Mucosa of gallbladder (tissue), 1 donor: Measurements from ENCODE around the gene CELF2. TPM values are rescaled to one million over a fixed set of nuclear protein-coding genes. Genes with fewer than 3 reads are reported as not detected.

Experiments
- DNase-seq: peaks from one replicate; pipeline ENCODE4 v3.0.0-alpha.2; 2020; ENCODE audit warnings: low spot score
- total RNA-seq: library from RNA; stranded (reverse); gene quantifications from one replicate; pipeline ENCODE4 v1.2.1, GENCODE V29; 2021
- donor health status: DM: no; HTN: no; CAD: no.

Gene CELF2
- total RNA-seq, 1 donor from 2014 or later = 24.6 TPM

DNA sequence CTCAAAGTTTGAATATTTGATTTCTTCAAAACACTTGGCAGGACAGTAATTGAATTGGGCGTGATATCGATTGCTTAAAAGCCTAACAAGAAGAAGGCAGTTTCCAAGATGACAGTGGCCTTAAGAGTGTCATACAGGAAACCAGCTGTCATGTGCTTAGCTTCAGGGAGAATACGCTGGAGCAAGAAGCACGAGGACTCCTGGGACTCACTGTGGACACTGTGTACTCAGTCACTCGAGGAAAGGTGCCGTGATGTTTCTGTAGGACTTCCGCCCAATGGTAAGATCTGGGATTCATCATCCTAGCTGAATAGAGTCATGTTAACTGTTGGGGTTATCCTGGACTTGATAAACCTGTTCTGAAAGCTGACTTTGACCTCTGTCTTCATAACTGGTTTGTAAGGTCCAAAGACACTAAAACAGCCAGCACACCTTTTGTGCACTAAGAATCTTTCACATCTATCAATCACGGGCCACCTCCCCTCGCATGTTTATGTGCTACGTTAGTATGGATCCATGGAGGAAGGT lies 113.5 kb downstream of the CELF2 start:
- DNase-seq = peak; percentile 41

- DNase-seq = no peak
These were observed 116.7 kb downstream of the CELF2 start for GRCh38 chr10:11134411-11134810.

DNA sequence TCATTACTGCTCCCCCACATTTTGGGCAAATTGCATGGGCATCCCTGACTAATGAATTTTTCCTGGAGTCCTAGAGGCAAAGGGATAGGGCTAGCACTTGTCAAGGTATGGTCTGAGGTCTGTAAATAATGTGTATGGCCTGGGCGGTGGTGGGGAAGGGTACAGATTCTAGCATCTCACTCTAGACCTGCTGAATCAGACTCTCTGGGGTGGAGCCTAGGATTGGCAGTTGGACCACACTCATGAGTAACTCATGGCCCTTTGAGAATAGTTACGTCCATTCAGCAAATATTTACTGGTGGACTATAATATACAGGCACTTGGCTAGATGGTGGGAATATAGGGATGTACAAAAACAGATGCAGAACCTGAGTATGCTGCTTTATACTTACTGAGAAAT lies 118.0 kb downstream of the CELF2 start:
- DNase-seq = no peak

DNA sequence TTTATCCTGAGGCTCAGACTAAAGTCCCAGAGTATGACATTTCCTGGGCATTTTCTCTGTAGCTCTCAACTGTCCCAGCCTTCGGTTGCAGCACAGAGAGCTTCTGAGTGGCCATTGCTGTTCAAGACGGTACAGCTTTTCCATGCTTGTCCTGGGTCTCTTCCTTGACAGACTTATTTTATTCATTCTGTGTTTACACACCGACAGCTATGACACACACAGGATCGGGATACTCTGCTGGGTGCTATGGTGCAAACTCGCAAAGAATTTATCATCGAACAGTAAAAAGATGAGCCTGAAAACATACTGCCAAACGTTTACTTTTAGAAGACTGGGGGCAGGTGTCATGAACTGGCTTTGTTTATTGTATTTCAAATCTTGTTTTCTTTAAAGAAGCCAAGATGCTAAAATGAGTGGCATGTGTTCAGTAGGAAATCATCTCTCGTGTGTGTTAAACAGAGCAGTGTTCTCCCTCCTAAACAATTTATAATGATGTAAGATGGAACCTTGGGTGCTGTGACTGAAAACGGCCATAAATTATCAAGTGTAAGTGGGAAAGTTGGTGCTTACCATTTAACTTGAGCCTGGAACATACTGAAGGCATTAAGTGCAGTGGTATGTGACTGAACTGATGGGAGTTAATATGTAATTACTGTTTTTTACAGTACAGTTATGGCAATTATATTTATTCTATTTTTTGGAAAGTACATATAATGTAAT lies 120.8 kb downstream of the CELF2 start:
- DNase-seq = no peak

DNA sequence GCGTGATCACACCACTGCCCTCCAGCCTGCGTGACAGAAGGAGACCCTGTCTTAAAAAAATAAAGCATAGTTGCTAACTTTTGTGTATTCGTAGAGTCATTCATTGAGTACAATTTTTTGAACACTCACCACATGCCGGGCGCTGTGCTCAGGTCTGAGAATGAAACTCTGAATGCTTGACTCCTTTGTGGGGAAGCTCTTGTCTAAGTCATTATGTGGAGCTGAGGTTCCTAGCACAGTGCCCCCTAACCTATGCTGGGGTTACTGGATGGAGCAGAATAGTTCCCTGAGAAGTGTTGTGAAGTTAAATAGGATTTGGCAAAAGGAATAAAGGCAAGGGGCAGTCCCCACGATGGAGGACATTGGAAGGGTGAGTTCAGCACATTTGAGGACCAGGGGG lies 123.3 kb downstream of the CELF2 start:
- no peak for DNase-seq

GRCh38 chr10:11141571-11142091 lies 124.0 kb downstream of the CELF2 start:
- DNase-seq = peak; percentile 89

DNA sequence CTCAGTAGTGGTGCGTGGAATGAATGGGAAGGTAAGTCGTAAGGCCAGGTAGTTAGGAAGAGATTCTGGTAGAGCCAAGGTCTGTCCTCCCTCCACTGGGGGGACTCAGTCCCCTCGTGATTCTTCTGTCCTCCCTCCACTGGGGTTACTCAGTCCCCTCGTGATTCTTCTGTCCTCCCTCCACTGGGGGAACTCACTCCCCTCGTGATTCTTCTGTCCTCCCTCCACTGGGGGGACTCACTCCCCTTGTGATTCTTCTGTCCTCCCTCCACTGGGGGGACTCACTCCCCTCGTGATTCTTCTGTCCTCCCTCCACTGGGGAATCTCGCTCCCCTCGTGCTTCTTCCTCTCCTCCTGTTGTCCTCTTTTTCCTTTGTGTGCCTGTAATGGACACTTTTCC lies 125.1 kb downstream of the CELF2 start:
- no peak for DNase-seq

DNA sequence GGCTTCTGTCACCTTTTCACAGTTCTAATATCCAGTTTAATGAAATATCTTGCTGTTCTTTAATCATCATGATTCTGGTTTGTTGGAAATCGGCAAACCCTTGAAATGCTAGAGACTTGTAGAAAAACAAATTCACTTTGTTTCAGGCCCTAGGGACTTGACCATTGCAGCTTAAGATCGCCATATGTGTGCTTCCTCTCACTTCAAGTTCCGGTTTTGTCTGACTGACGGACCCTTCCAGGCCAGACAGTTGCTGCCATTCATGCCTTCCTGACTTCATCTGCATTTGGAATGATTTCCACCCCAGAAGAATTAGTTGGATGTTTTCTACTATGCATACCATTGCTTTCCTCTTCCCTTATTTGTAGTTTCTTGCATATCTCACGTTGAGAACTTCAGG lies 125.6 kb downstream of the CELF2 start:
- no peak for DNase-seq

DNA sequence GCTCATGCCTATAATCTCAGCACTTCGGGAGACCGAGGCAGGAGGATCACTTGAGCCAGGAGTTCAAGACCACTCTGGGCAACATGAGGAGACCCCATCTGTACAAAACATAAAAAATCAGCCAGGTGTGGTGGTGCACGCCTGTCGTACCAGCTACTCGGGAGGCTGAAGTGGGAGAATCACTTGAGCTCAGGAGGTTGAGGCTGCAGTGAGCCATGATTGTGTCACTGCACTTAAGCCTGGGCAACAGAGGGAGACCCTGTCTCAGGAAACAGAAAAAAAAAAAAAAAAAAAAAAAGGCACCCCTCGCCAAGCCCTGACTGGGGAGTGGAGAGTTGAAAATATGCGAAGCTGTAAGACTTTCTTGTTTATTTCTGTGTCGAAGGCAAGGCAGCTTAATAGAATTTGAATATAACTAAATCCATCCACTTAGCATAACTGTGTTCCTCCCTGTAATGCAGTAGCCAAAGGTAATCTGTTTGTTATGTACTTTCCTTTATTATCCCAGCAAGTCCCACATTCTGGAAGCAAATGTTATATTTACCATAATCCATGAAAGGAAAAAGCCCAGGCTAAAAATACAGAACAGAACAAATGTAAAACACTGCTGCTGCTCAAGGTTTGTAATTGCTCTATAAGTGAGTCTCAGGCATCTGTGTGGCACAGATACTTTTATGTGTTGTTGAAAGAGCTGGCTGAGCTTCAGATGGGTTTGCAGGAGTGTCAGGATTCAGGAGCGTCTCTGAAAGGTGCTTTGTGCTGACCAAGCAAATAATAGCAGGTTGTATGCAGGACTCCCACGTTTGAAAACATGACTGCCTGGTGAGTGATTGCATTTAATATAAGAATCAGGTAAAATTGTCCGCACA lies 127.2 kb downstream of the CELF2 start:
- DNase-seq = no peak

- peak; percentile 56 for DNase-seq
These were observed 127.8 kb downstream of the CELF2 start for GRCh38 chr10:11145495-11145855.

- DNase-seq = no peak
These were observed 128.9 kb downstream of the CELF2 start for GRCh38 chr10:11146402-11147171.

- peak; percentile 39 for DNase-seq
These were observed 130.1 kb downstream of the CELF2 start for GRCh38 chr10:11147722-11148121.

DNA sequence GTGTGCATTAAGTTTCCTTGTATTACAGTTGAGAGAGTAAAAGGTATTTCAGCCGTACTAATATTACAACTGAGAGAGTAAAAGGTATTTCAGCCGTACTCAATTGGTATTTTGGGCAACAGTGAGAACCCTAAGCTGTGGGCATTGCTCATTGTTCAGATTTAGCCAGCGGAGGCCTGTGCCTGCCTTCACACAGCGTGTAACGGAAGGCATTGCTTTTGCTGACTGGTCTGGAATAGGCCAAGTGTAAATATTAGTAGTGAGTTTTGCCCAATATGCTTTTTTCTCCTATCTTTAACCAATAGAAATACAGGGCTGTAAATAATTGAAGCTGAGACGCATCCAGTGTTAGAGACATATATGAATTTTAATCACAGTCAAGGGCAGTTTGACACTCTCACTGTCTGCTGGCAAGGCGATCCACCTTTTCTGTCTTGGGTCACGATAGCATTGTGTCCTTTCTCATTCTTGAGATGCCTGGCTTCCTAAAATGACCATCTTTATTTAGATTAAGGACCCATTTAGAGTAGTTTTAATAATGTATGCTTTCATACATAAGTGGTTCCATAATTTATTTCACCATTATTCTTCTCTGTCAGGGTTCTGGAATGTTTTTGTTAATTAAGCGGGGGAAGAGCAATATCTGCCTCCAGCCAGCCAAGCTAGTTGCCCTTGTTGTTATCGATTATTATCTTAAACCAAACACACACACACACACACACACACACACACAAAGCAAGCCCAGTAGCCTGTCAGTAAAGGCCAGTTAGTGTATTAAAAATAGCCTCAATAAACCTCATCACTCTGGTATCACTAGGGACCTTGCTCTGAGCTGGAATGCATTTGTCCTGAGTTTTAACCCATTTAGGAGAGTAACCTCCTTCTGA lies 130.7 kb downstream of the CELF2 start:
- DNase-seq = peak; percentile 76

DNA sequence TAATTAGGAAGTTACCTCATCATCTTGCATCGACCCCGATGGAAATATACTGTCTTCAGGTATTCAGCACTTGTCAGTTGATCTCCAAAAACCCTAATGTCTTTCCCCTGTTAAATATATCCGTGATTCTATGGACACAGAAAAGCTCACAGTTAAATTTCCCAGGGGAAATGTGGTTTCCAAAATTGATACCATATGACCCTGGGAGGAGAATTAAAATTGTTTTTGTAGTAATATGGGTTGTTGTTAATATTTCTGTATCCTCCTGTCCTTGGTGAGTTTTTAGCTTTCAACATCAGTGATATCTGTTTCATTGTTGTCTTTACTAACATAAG lies 132.1 kb downstream of the CELF2 start:
- DNase-seq = no peak

- no peak for DNase-seq
These were observed 132.6 kb downstream of the CELF2 start for GRCh38 chr10:11150231-11150731.

- no peak for DNase-seq
These were observed 133.3 kb downstream of the CELF2 start for GRCh38 chr10:11150879-11151415.

DNA sequence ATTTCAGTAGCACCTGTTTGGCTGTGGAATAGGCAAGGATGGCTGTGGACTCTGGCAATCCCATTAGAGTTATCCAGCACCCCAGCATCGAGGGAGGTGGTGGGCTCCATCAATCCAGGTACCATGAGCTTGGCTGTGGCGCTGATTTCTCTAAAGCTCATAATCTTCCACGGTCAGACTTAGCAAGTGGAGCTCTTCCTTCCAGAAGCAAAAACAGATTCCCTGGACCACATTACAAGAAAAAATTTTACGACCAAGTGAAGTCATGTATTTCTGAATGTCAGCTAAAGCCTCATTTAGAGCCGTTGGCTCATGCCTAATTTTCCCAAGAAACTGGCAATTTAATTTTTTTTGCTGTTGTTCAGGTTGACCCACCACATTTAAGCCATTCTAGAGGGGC lies 135.1 kb downstream of the CELF2 start:
- DNase-seq = no peak

GRCh38 chr10:11153245-11153644 lies 135.6 kb downstream of the CELF2 start:
- no peak for DNase-seq

- no peak for DNase-seq
These were observed 136.1 kb downstream of the CELF2 start for GRCh38 chr10:11153766-11154165.

- no peak for DNase-seq
These were observed 136.7 kb downstream of the CELF2 start for GRCh38 chr10:11154333-11154732.
